Body of pancreas (tissue), 4 donors: ENCODE data around the gene AQP1. TPM values are rescaled to one million over a fixed set of nuclear protein-coding genes. Genes with fewer than 3 reads are reported as not detected.

Experiments used
- ATAC-seq: fragments of 150-250 bp; one replicate; pipeline ENCODE4 v1.9.1; 2016
- DNase-seq, 4 donors: peaks; one replicate each; pipeline ENCODE4 v3.0.0-alpha.2; 2019
- H3K27ac ChIP-seq, 4 donors: fragments of 200-600 bp; sonication (generic); 1 replicate in 3 of 4; 2 replicates in 1 of 4; pipeline versions ENCODE4 v1.5.1 to v1.6.1; 2016 to 2019; ENCODE audit warnings: mild to moderate bottlenecking in 1 of 4, mixed read lengths in 1 of 4, moderate library complexity in 1 of 4
- H3K27me3 ChIP-seq, 2 donors: fragments of 200-600 bp; sonication (generic); one replicate each; pipeline ENCODE4 v1.6.0; 2016; ENCODE audit warnings: mild to moderate bottlenecking in 1 of 2
- H3K36me3 ChIP-seq, 2 donors: fragments of 200-600 bp; sonication (generic); replicated peaks in 1 of 2; 2 replicates each; pipeline ENCODE4 v1.5.1; 2016; ENCODE audit warnings: low read depth in 2 of 2; ENCODE audit not compliant: insufficient read depth in 1 of 2
- H3K4me1 ChIP-seq: fragments of 200-600 bp; sonication (generic); one replicate; pipeline ENCODE4 v1.6.0; 2016
- H3K4me3 ChIP-seq, 2 donors: fragments of 200-600 bp; sonication (generic); 1 replicate in 1 of 2; 2 replicates in 1 of 2; pipeline ENCODE4 v1.5.1; 2016 to 2019
- H3K9me3 ChIP-seq, 3 donors: fragments of 200-600 bp; sonication (generic); 1 replicate in 2 of 3; 2 replicates in 1 of 3; pipeline ENCODE4 v1.5.1; 2016
- CTCF ChIP-seq, 7 experiments: fragments of 450-650 bp in 4 of 7; fragments of 200-600 bp in 3 of 7; sonication (generic) in 3 of 7; IDR thresholded peaks; one replicate each; pipeline ENCODE4 v1.5.1; 2016 to 2019; ENCODE audit warnings: antibody characterized with exemption in 7 of 7
- POLR2A ChIP-seq, 3 donors: fragments of 450-650 bp; IDR thresholded peaks; one replicate each; pipeline ENCODE4 v1.6.1; 2016; ENCODE audit warnings: antibody characterized with exemption in 3 of 3, mild to moderate bottlenecking in 2 of 3
- WGBS, 2 donors: methylation state at CpG; one replicate each; pipeline ENCODE4 v1.1.5; 2017; 5-methylcytosine and 5-hydroxymethylcytosine counted together
- intact Hi-C: fragments of 100-400 bp; cut with DNase I; formaldehyde crosslinking; loops from one replicate; pipeline ENCODE4 v1.15.1; 2023
- total RNA-seq, 2 donors: library from RNA; depleted of rRNA; stranded (reverse); fragments of >200 nt; gene quantifications; one replicate each; pipeline ENCODE4 v1.1.0, GENCODE V29; 2016

The AQP1 gene
- total RNA-seq, 2 donors from 2014 or later, result 197 to 204 TPM

GRCh38 chr7:30973791-30974604, 62.3 kb downstream of the AQP1 start:
- intact Hi-C loops, result no loop called here
- 88 to 92% methylated on average over 14 to 18 of the region's 18 CpGs for WGBS, 2 donors
- H3K27me3 ChIP-seq, result no peaks in the 10 kb centered on the region
- H3K4me3 ChIP-seq, result no peak overlapping the region
- H3K4me1 ChIP-seq, result peaks cover 31% of the 10 kb centered on the region
- DNase-seq, result no peak
- H3K27ac ChIP-seq, result peak overlapping the region in 3 of 4 donors; percentile 54 to 67 (median 65)
- no peaks in the 10 kb centered on the region for H3K9me3 ChIP-seq
- no peak for TF ChIP-seq CTCF (IDR thresholded peaks at IDR 0.05)
- TF ChIP-seq POLR2A (IDR thresholded peaks at IDR 0.05), result no peak
- no peaks in the 10 kb centered on the region for H3K36me3 ChIP-seq
- ATAC-seq, result no peak

DNA sequence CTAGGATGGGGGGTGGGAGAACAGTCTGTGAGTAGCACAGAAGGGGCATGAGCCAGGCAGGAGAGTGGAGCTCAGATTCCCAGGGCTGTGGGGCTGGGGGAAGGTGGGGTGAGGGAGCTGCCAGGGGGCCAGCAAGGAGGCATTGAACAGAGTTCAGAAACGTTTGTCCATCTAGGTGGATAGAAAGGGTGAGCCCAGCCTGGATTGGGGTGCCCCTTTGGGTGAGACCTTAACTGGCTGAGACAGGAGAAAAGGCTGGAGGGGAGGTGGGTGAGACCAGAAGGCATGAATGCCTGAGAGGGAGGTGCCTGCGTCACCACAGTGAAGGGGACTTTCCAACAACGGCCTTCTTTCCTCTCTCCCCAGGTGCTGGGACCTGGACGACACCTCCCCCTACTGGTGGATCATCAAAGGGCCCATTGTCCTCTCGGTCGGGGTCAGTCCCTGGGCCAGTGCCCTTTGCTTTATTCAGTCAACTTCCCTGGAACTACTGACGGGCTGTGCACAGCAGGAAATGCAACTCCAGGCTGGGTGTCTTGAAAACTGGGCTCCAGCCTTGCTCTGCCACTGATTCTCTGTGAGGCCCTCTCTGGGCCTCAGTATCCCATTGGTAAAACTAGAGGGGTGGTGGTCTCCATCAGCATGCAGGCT, 63.1 kb downstream of the AQP1 start:
- Histone ChIP-seq H3K36me3 (no peaks in the 10 kb centered on the region), H3K4me1 (peaks cover 28% of the 10 kb centered on the region), H3K9me3 (no peaks in the 10 kb centered on the region), H3K4me3 (no peak overlapping the region), H3K27me3 (no peaks in the 10 kb centered on the region), H3K27ac (peak overlapping the region in 3 of 4 donors; percentile 54 to 67 (median 65))
- intact Hi-C loops, result loop anchor here (5.0 kb wide), 1 partner anchor 172 kb away; no protein-coding TSS in a partner anchor
- DNase-seq (peak; percentile 79 to 84 (median 81)), ATAC-seq (peak; percentile 95)
- 8 to 10% methylated on average over 3 to 7 of the region's 7 CpGs for WGBS, 2 donors
- peak; percentile 73 to 90 (median 82) for TF ChIP-seq CTCF (IDR thresholded peaks at IDR 0.05)
- peak in 1 of 3 donors; percentile 13 for TF ChIP-seq POLR2A (IDR thresholded peaks at IDR 0.05)

Other genes starting within 250 kb of the AQP1 start
- gene CRHR2, start 229.4 kb upstream of the AQP1 start, total RNA-seq, result 1 to 10 TPM in 1 of 2 donors, under 1 TPM in 1; 0.33 to 4.7 TPM
- 10 to 100 TPM; 30.4 to 48.1 TPM for gene INMT, start 159.7 kb upstream of the AQP1 start, total RNA-seq
- gene MINDY4, start 140.4 kb upstream of the AQP1 start, total RNA-seq, result 1 to 10 TPM; 7.5 to 8.6 TPM
- gene GHRHR, start 52.1 kb downstream of the AQP1 start, total RNA-seq, result not detected
- gene ADCYAP1R1, start 140.5 kb downstream of the AQP1 start, total RNA-seq, result 1 to 10 TPM; 1.8 to 8.2 TPM